Keratinocyte (primary cell): Measurements from ENCODE around the gene SDCCAG8. TPM values are rescaled to one million over a fixed set of nuclear protein-coding genes. Genes with fewer than 3 reads are reported as not detected.

Source experiments
- DNase-seq: peaks from one replicate; pipeline ENCODE4 v3.0.0-alpha.2; 2011; ENCODE audit warnings: low read depth, missing footprints, low spot score
- FAIRE-seq: peaks from 2 replicates; lab custom pipeline; 2011; peaks lifted over from hg19 to GRCh38; lab: Jason Lieb, UNC
- H2AFZ ChIP-seq: 2 replicates; pipeline ENCODE4 v1.6.0; 2012; ENCODE audit warnings: low read length, control low read depth, inconsistent platforms; ENCODE audit not compliant: control insufficient read depth
- H3K27ac ChIP-seq: 2 replicates; pipeline ENCODE4 v1.5.1; 2011; ENCODE audit warnings: low read length; ENCODE audit not compliant: control insufficient read depth, insufficient read depth
- H3K27me3 ChIP-seq: 3 replicates; pipeline ENCODE4 v1.6.0; 2011; ENCODE audit warnings: low read length; ENCODE audit not compliant: control insufficient read depth, insufficient read depth; ENCODE audit errors: extremely low read depth
- H3K36me3 ChIP-seq, 2 experiments: 2 replicates in 1 of 2; 3 replicates in 1 of 2; pipeline ENCODE4 v1.5.1; 2011; ENCODE audit warnings: low read length in 2 of 2, mild to moderate bottlenecking in 1 of 2; ENCODE audit not compliant: control insufficient read depth in 2 of 2, insufficient read depth in 2 of 2; ENCODE audit errors: extremely low read depth in 1 of 2
- H3K4me1 ChIP-seq: 3 replicates; pipeline ENCODE4 v1.5.1; 2011; ENCODE audit warnings: low read length; ENCODE audit not compliant: control insufficient read depth, insufficient read depth; ENCODE audit errors: extremely low read depth
- H3K4me2 ChIP-seq: 3 replicates; pipeline ENCODE4 v1.6.0; 2011; ENCODE audit warnings: low read depth, low read length; ENCODE audit not compliant: control insufficient read depth, insufficient read depth; ENCODE audit errors: extremely low read depth
- H3K4me3 ChIP-seq, 3 experiments: fragments of 200-600 bp in 1 of 3; sonication (generic) in 1 of 3; 2 replicates in 2 of 3; 3 replicates in 1 of 3; pipeline ENCODE4 v1.5.1; 2011 to 2016; ENCODE audit warnings: low read length in 3 of 3, mild to moderate bottlenecking in 3 of 3, control low read depth in 2 of 3, inconsistent platforms in 1 of 3, low read depth in 1 of 3, mixed read lengths in 1 of 3, mixed run types in 1 of 3, moderate library complexity in 1 of 3; ENCODE audit not compliant: control insufficient read depth in 2 of 3, insufficient read depth in 2 of 3; ENCODE audit errors: extremely low read depth in 1 of 3
- H3K79me2 ChIP-seq: 2 replicates; pipeline ENCODE4 v1.6.0; 2012; ENCODE audit warnings: low read length; ENCODE audit not compliant: control insufficient read depth, insufficient read depth
- H3K9ac ChIP-seq: 3 replicates; pipeline ENCODE4 v1.6.0; 2011; ENCODE audit warnings: low read length; ENCODE audit not compliant: control insufficient read depth, insufficient read depth; ENCODE audit errors: extremely low read depth
- H3K9me1 ChIP-seq: 3 replicates; pipeline ENCODE4 v1.6.0; 2011; ENCODE audit warnings: low read length; ENCODE audit not compliant: control insufficient read depth, insufficient read depth; ENCODE audit errors: extremely low read depth
- H3K9me3 ChIP-seq: 2 replicates; pipeline ENCODE4 v1.5.1; 2012; ENCODE audit warnings: low read depth, low read length; ENCODE audit not compliant: control insufficient read depth
- H4K20me1 ChIP-seq: 3 replicates; pipeline ENCODE4 v1.6.0; 2011; ENCODE audit warnings: low read length; ENCODE audit not compliant: control insufficient read depth, insufficient read depth; ENCODE audit errors: extremely low read depth
- CTCF ChIP-seq, 3 experiments: IDR thresholded peaks in 1 of 3; conservative IDR thresholded peaks in 1 of 3; optimal IDR thresholded peaks in 1 of 3; 2 replicates in 2 of 3; 3 replicates in 1 of 3; pipeline versions ENCODE3 to v1.5.1; 2011; ENCODE audit warnings: low read length in 3 of 3, mild to moderate bottlenecking in 3 of 3, moderate library complexity in 2 of 3, control low read depth in 1 of 3, inconsistent platforms in 1 of 3; ENCODE audit not compliant: insufficient read depth in 2 of 3; ENCODE audit errors: extremely low read depth in 1 of 3
- EZH2 ChIP-seq: IDR thresholded peaks from one replicate; pipeline ENCODE4 v1.6.1; 2012; ENCODE audit warnings: inconsistent platforms, mild to moderate bottlenecking, low read length, moderate library complexity
- dilution Hi-C: fragments of 300-500 bp; cut with MboI; formaldehyde crosslinking; loops from one replicate; pipeline ENCODE4 v1.7.0; 2020; ENCODE audit warnings: low sequenced_read_pairs; ENCODE audit not compliant: extremely low pct_ligation_motif_present
- polyA plus RNA-seq, 5 experiments: library from polyadenylated mRNA; depleted of rRNA in 3 of 5; stranded (reverse) in 3 of 5; stranded (forward) in 1 of 5; unstranded in 1 of 5; fragments of >200 nt; gene quantifications; 1 replicate in 1 of 5; 2 replicates in 3 of 5; 3 replicates in 1 of 5; pipeline versions ENCODE4 v1.2.1 to v1.2.3, GENCODE V29; 2011 to 2012; ENCODE audit warnings: missing spikeins in 2 of 5, low read depth in 1 of 5, low replicate concordance in 1 of 5

SDCCAG8 gene
- polyA plus RNA-seq, 1 donor (not counting 4 experiments of a cell fraction or from before 2014, with no cell fraction given), result 61.6 TPM

GRCh38 chr1:243508943-243509342, 253.1 kb downstream of the SDCCAG8 start:
- Histone ChIP-seq H3K4me2 (no peak overlapping the region), H3K4me1 (peaks cover 4% of the 10 kb centered on the region), H3K79me2 (no peaks in the 10 kb centered on the region), H3K27ac (no peak overlapping the region), H3K9me1 (no peaks in the 10 kb centered on the region), H4K20me1 (no peaks in the 10 kb centered on the region), H3K36me3 (no peaks in the 10 kb centered on the region), H3K9ac (no peak overlapping the region), H3K4me3 (no peak overlapping the region), H3K9me3 (no peaks in the 10 kb centered on the region), H2AFZ (no peak overlapping the region), H3K27me3 (no peaks in the 10 kb centered on the region)
- no peak for TF ChIP-seq CTCF (optimal IDR thresholded peaks at IDR 0.05 in 1 of 3, IDR thresholded peaks at IDR 0.05 in 1 of 3, conservative IDR thresholded peaks at IDR 0.05 in 1 of 3; ENCODE audit: extremely low read depth in 1 of 3, insufficient read depth in 2 of 3, low read length in 3 of 3)
- TF ChIP-seq EZH2, result no peak
- no peak for FAIRE-seq
- no peak for DNase-seq
- dilution Hi-C loops, result no loop called here

GRCh38 chr1:243510928-243511327, 255.1 kb downstream of the SDCCAG8 start:
- Histone ChIP-seq H4K20me1 (no peaks in the 10 kb centered on the region), H3K4me1 (peaks cover 4% of the 10 kb centered on the region), H3K36me3 (no peaks in the 10 kb centered on the region), H3K9ac (no peak overlapping the region), H3K4me2 (no peak overlapping the region), H3K9me3 (no peaks in the 10 kb centered on the region), H3K79me2 (no peaks in the 10 kb centered on the region), H3K27me3 (no peaks in the 10 kb centered on the region), H2AFZ (no peak overlapping the region), H3K9me1 (no peaks in the 10 kb centered on the region), H3K27ac (no peak overlapping the region), H3K4me3 (no peak overlapping the region)
- no peak for TF ChIP-seq EZH2
- no peak for TF ChIP-seq CTCF (optimal IDR thresholded peaks at IDR 0.05 in 1 of 3, IDR thresholded peaks at IDR 0.05 in 1 of 3, conservative IDR thresholded peaks at IDR 0.05 in 1 of 3; ENCODE audit: extremely low read depth in 1 of 3, insufficient read depth in 2 of 3, low read length in 3 of 3)
- dilution Hi-C loops, result no loop called here
- DNase-seq (no peak), FAIRE-seq (no peak)
